ENCODE data around the gene DOCK2. TPM values are rescaled to one million over a fixed set of nuclear protein-coding genes. Genes with fewer than 3 reads are reported as not detected.

The DOCK2 gene
- total RNA-seq, 1 experiment from 2014 or later: not detected

DNA sequence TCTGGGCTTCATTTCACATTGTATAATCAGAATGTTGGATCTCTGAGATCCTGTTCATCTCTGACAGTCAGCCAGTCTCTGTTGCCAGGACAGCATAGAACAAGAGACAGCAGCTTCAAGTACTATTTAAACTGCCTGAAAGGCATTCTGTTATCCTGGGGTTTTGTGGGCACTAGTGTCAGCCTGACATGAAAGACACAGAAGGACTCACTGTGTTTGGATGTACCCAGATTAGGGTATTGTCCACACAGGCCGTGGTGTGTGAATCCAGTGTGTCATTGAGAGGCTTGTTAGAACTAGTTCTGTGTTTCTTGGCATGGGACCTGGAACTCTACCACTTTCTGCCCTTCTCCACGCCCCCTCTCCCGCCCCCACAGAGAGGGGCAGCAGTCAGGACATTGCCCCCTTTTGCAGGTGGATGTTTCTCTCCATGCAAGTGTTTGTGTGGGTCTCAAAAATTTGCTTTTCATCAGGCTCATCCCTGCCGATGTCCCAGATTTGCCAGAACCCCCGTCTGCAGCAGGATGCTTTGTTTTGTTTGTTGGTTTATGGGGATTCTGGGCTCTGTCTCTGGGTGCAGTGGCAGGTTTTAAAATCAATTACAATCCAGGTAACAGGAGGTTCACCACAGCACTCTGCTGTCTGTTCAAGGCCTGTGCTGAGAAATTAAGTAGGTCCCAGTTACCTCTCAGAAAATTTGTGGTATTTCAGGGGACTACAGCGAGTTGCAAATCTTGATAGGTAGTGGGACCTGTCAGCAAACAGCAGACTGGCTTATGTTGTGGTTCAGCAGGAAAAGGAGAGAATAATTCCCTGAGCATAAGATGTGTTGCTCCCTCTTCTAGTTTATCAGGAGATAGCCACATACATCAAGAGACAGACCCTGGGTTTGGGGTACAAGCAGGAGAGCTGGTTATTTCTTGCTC lies 144.6 kb downstream of the DOCK2 start:
- BruUV-seq (replicated peaks): no TSS peak
- TF ChIP-seq, protein P1, sequence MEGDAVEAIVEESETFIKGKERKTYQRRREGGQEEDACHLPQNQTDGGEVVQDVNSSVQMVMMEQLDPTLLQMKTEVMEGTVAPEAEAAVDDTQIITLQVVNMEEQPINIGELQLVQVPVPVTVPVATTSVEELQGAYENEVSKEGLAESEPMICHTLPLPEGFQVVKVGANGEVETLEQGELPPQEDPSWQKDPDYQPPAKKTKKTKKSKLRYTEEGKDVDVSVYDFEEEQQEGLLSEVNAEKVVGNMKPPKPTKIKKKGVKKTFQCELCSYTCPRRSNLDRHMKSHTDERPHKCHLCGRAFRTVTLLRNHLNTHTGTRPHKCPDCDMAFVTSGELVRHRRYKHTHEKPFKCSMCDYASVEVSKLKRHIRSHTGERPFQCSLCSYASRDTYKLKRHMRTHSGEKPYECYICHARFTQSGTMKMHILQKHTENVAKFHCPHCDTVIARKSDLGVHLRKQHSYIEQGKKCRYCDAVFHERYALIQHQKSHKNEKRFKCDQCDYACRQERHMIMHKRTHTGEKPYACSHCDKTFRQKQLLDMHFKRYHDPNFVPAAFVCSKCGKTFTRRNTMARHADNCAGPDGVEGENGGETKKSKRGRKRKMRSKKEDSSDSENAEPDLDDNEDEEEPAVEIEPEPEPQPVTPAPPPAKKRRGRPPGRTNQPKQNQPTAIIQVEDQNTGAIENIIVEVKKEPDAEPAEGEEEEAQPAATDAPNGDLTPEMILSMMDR (IDR thresholded peaks at IDR 0.05; ENCODE audit: unreplicated experiment): no peak
- intact Hi-C loops (cut with micrococcal nuclease; ENCODE audit: unreplicated experiment): no loop called here
- no peak for DNase-seq
- H3K4me3 Mint-ChIP-seq (ENCODE audit: low read depth, unreplicated experiment): no peak overlapping the region
- no peaks in the 10 kb centered on the region for H3K36me3 Mint-ChIP-seq (ENCODE audit: insufficient read depth, unreplicated experiment)
- no peaks in the 10 kb centered on the region for H3K4me1 Mint-ChIP-seq (ENCODE audit: low read depth, unreplicated experiment)
- H3K27ac Mint-ChIP-seq (ENCODE audit: unreplicated experiment): no peak overlapping the region
- peaks cover 53% of the 10 kb centered on the region for H3K27me3 Mint-ChIP-seq (ENCODE audit: unreplicated experiment)
- CTCF ChIA-PET: interaction anchor here (0.6 kb wide), 1 partner anchor 159 kb away, joined by 3 read pairs; no protein-coding TSS in a partner anchor
- no peaks in the 10 kb centered on the region for H3K9me3 Mint-ChIP-seq (ENCODE audit: low read depth, unreplicated experiment)

DNA sequence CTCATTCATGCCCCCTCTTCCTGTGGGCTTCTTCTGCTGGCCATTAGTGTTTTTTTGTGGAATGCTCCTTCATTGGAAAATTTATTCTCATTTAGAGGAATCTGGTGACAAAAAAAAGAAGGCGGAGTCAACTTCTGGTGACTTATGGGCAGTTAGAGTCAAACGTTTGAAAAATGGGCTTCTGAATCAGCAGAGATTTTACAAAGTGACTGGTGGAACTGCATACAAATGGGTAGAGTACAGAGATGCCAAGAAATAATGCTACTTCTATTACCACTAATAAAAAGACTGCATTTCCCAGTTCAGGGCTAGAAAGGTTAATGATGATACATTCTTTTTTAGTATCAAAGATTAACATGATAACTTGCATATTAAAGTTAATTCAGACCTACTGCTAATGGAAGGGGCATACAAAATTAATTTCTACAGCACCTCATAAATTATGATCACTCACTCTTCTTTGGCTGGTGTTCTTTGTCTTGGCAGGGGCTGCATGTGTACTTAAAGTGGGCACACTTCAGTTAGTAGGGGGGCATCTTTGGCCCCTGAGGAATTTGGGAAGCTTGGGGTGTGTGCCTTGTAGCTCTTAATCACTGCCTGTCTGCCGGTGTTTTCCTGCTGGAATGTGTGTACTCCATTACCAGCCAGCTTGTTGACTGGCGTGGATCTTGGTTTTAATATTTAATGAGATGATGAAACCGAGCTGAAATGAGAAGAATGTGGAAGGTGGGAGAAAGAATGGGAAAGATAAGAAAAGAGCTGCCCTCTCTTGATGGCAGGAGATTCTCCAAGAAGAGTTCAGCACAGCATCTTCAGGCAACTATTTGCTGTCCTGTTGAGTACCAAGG lies 148.9 kb downstream of the DOCK2 start:
- no TSS peak for BruUV-seq (replicated peaks)
- Mint-ChIP-seq H3K4me1 (ENCODE audit: low read depth, unreplicated experiment) (peaks cover 12% of the 10 kb centered on the region), H3K4me3 (ENCODE audit: low read depth, unreplicated experiment) (no peak overlapping the region), H3K9me3 (ENCODE audit: low read depth, unreplicated experiment) (peaks cover 6% of the 10 kb centered on the region), H3K27ac (ENCODE audit: unreplicated experiment) (peak overlapping the region; percentile 47), H3K36me3 (ENCODE audit: insufficient read depth, unreplicated experiment) (no peaks in the 10 kb centered on the region), H3K27me3 (ENCODE audit: unreplicated experiment) (peaks cover 17% of the 10 kb centered on the region)
- TF ChIP-seq, protein P1 (IDR thresholded peaks at IDR 0.05; ENCODE audit: unreplicated experiment): no peak
- CTCF ChIA-PET: interaction anchor here (0.6 to 0.9 kb wide), 2 partner anchors 30 to 41 kb away, joined by 3 to 4 read pairs; no protein-coding TSS in a partner anchor
- no peak for DNase-seq
- intact Hi-C loops (cut with micrococcal nuclease; ENCODE audit: unreplicated experiment): no loop called here

DNA sequence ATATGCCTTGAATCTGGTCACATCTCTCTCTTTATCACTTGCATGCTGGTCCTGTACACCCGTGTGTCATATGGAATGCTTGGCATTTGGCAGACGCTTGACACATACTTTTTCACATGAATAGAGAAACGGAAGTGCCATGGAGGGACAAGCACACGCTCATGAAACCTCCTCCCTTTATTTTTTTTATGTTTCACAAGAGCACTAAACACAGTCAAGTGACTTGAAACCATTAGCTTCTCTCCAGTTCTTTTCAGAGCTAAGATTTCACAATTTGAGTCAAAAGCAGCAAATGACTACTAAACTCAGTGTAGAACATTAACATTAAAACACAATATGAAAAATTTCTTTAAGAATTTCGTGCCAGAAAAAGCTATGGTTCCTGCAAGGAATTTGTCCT lies 151.1 kb downstream of the DOCK2 start:
- no peaks in the 10 kb centered on the region for H3K27me3 Mint-ChIP-seq (ENCODE audit: unreplicated experiment)
- no peak for DNase-seq

DNA sequence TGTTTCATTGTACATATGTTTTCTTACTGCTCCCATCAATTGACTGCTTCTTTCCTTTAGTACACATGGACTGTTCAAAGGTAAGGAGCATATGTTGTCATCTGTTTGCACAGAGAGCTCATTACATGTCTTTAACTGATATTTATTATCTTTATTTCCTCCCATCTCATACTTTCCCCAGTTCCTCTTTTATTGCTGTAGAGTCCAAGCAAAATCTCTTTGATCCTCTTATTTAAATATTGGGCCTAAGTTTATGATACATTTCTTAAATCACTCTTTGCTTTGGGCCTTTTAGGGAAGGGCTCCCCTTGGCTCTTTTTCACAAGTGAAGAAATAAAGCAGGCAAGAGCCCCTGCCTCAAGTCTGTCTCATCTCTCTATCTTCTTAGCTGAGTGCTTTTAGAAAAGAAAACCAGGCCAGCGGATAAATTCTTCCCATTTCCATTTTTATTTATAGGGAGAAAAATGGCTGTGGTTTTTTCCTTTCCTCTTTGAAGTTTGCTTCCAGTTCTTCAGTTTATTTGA lies 152.4 kb downstream of the DOCK2 start:
- TF ChIP-seq, protein P1 (IDR thresholded peaks at IDR 0.05; ENCODE audit: unreplicated experiment): no peak
- Mint-ChIP-seq H3K9me3 (ENCODE audit: low read depth, unreplicated experiment) (peaks cover 6% of the 10 kb centered on the region), H3K36me3 (ENCODE audit: insufficient read depth, unreplicated experiment) (no peaks in the 10 kb centered on the region), H3K4me1 (ENCODE audit: low read depth, unreplicated experiment) (peaks cover 12% of the 10 kb centered on the region), H3K4me3 (ENCODE audit: low read depth, unreplicated experiment) (no peak overlapping the region), H3K27ac (ENCODE audit: unreplicated experiment) (no peak overlapping the region), H3K27me3 (ENCODE audit: unreplicated experiment) (no peaks in the 10 kb centered on the region)
- BruUV-seq (replicated peaks): no TSS peak
- CTCF ChIA-PET: no interaction called here
- intact Hi-C loops (cut with micrococcal nuclease; ENCODE audit: unreplicated experiment): no loop called here
- no peak for DNase-seq

More for the DNA sequence above, 151.1 kb downstream of the DOCK2 start:
- no peaks in the 10 kb centered on the region for H3K36me3 Mint-ChIP-seq (ENCODE audit: insufficient read depth, unreplicated experiment)
- no TSS peak for BruUV-seq (replicated peaks)
- CTCF ChIA-PET: no interaction called here
- peak overlapping the region; percentile 1 for H3K27ac Mint-ChIP-seq (ENCODE audit: unreplicated experiment)
- intact Hi-C loops (cut with micrococcal nuclease; ENCODE audit: unreplicated experiment): no loop called here
- no peak overlapping the region for H3K4me3 Mint-ChIP-seq (ENCODE audit: low read depth, unreplicated experiment)
- TF ChIP-seq, protein P1 (IDR thresholded peaks at IDR 0.05; ENCODE audit: unreplicated experiment): no peak
- peaks cover 12% of the 10 kb centered on the region for H3K4me1 Mint-ChIP-seq (ENCODE audit: low read depth, unreplicated experiment)
- peaks cover 6% of the 10 kb centered on the region for H3K9me3 Mint-ChIP-seq (ENCODE audit: low read depth, unreplicated experiment)

All from Calu3 (cell line).